HL-60 (cell line): Measurements from ENCODE around the gene NVL.

Experiments used
- DNase-seq, 2 experiments: peaks; one replicate each; pipeline ENCODE4 v3.0.0-alpha.2; 2010 to 2020; ENCODE audit warnings: low read depth in 1 of 2, low spot score in 1 of 2
- H3K27ac ChIP-seq: fragments of 250-450 bp; sonication (Bioruptor Pico); replicated peaks from 2 replicates; pipeline ENCODE4 v1.5.1; 2020; ENCODE audit warnings: mild to moderate bottlenecking, moderate library complexity
- H3K27me3 ChIP-seq: fragments of 250-450 bp; sonication (Bioruptor Pico); 2 replicates; pipeline ENCODE4 v1.5.1; 2021; ENCODE audit warnings: mild to moderate bottlenecking, moderate library complexity; ENCODE audit not compliant: insufficient read depth, poor library complexity, severe bottlenecking
- H3K4me3 ChIP-seq: replicated peaks from 2 replicates; pipeline ENCODE4 v1.5.1; 2011; ENCODE audit warnings: mild to moderate bottlenecking, control low read depth, low read length; ENCODE audit not compliant: insufficient read depth
- CTCF ChIP-seq: IDR thresholded peaks from one replicate; pipeline ENCODE4 v1.5.1; 2011; ENCODE audit warnings: low read length, control low read depth, inconsistent platforms; ENCODE audit not compliant: insufficient read depth
- GABPA ChIP-seq: IDR thresholded peaks from 2 replicates; pipeline ENCODE4 v1.6.1; 2012; ENCODE audit warnings: low read depth
- POLR2AphosphoS5 ChIP-seq: IDR thresholded peaks from 2 replicates; pipeline ENCODE4 v1.6.1; 2012; ENCODE audit warnings: low read depth
- REST ChIP-seq: IDR thresholded peaks from 2 replicates; pipeline ENCODE4 v1.6.1; 2012; ENCODE audit warnings: low read depth; ENCODE audit not compliant: insufficient replicate concordance
- SPI1 ChIP-seq: IDR thresholded peaks from 2 replicates; pipeline ENCODE4 v1.6.1; 2012; ENCODE audit warnings: low read depth, mild to moderate bottlenecking, borderline replicate concordance

The NVL gene

GRCh38 chr1:224259986-224260385, 70.0 kb downstream of the NVL start:
- Histone ChIP-seq H3K4me3 (no peak overlapping the region), H3K27me3 (no peaks in the 10 kb centered on the region), H3K27ac (no peak overlapping the region)
- TF ChIP-seq CTCF (no peak), SPI1 (no peak), GABPA (no peak), REST (no peak), POLR2AphosphoS5 (no peak)
- DNase-seq = no peak

GRCh38 chr1:224258351-224258750, 71.6 kb downstream of the NVL start:
- Histone ChIP-seq H3K27me3 (no peaks in the 10 kb centered on the region), H3K4me3 (no peak overlapping the region), H3K27ac (no peak overlapping the region)
- DNase-seq = no peak
- TF ChIP-seq CTCF = no peak
- no peak for TF ChIP-seq POLR2AphosphoS5
- no peak for TF ChIP-seq GABPA
- no peak for TF ChIP-seq SPI1
- TF ChIP-seq REST = no peak

GRCh38 chr1:224256640-224257039, 73.3 kb downstream of the NVL start:
- H3K27ac ChIP-seq = no peak overlapping the region
- peak in 1 of 2 experiments; percentile 4 for DNase-seq
- H3K27me3 ChIP-seq = no peaks in the 10 kb centered on the region
- H3K4me3 ChIP-seq = no peak overlapping the region
- TF ChIP-seq CTCF (no peak), GABPA (no peak), POLR2AphosphoS5 (no peak), SPI1 (no peak), REST (no peak)
